Cardiac muscle cell (in vitro differentiated cells and primary cell): ENCODE measurements around the gene TTC13. TPM values are rescaled to one million over a fixed set of nuclear protein-coding genes. Genes with fewer than 3 reads are reported as not detected.

Experiments
- DNase-seq, 2 donors: peaks; one replicate each; pipeline versions ENCODE4 v3.0.0 to v3.0.0-alpha.2; 2010 to 2017; ENCODE audit warnings: low read depth in 1 of 2, low spot score in 1 of 2
- H3K27ac ChIP-seq: fragments of 200-600 bp; sonication (generic); 2 replicates; pipeline ENCODE4 v1.5.1; 2016
- H3K27me3 ChIP-seq: fragments of 200-600 bp; sonication (generic); 2 replicates; pipeline ENCODE4 v1.6.0; 2016; ENCODE audit warnings: control low read depth
- H3K36me3 ChIP-seq: fragments of 200-600 bp; sonication (generic); 2 replicates; pipeline ENCODE4 v1.5.1; 2016; ENCODE audit warnings: control low read depth
- H3K4me1 ChIP-seq: fragments of 200-600 bp; sonication (generic); 2 replicates; pipeline ENCODE4 v1.8.1; 2017; ENCODE audit warnings: low read depth, mild to moderate bottlenecking, mixed run types
- H3K4me3 ChIP-seq: fragments of 200-600 bp; sonication (generic); 2 replicates; pipeline ENCODE4 v1.5.1; 2016; ENCODE audit warnings: mild to moderate bottlenecking
- H3K9me3 ChIP-seq: fragments of 200-600 bp; sonication (generic); 2 replicates; pipeline ENCODE4 v1.5.1; 2017; ENCODE audit warnings: low read depth, mild to moderate bottlenecking, control low read depth
- CTCF ChIP-seq: IDR thresholded peaks from 2 replicates; pipeline ENCODE4 v1.5.1; 2012; ENCODE audit warnings: low read depth, mild to moderate bottlenecking, low read length
- polyA plus RNA-seq: library from polyadenylated mRNA; unstranded; fragments of >200 nt; fragmentation: Nextera tagmentation; extraction: Ambion mirVana; gene quantifications from 2 replicates; pipeline ENCODE4 v1.2.1, GENCODE V29; 2016
- total RNA-seq: library from RNA; depleted of rRNA; stranded (reverse); fragments of >200 nt; gene quantifications from 2 replicates; pipeline ENCODE4 v1.2.3, GENCODE V29; 2016

TTC13 gene
- total and polyA plus RNA-seq, 2 experiments from 2014 or later, result 7.1 to 9.1 TPM

- no peak overlapping the region for H3K4me3 ChIP-seq
- H3K4me1 ChIP-seq, result no peaks in the 10 kb centered on the region
- H3K27me3 ChIP-seq, result no peaks in the 10 kb centered on the region
- H3K9me3 ChIP-seq, result no peaks in the 10 kb centered on the region
- DNase-seq, result no peak
- no peak for TF ChIP-seq CTCF
- H3K36me3 ChIP-seq, result no peaks in the 10 kb centered on the region
- H3K27ac ChIP-seq, result no peak overlapping the region
Observed at GRCh38 chr1:230877924-230878590, 100.6 kb downstream of the TTC13 start.

- Histone ChIP-seq H3K27ac (peak overlapping the region; percentile 5), H3K9me3 (no peaks in the 10 kb centered on the region), H3K4me1 (no peaks in the 10 kb centered on the region), H3K4me3 (no peak overlapping the region), H3K27me3 (no peaks in the 10 kb centered on the region), H3K36me3 (no peaks in the 10 kb centered on the region)
- no peak for TF ChIP-seq CTCF
- DNase-seq, result peak in 1 of 2 donors; percentile 46
Observed at GRCh38 chr1:230877146-230877923, 101.3 kb downstream of the TTC13 start.

GRCh38 chr1:230876660-230877059 is 102.0 kb downstream of the TTC13 start:
- H3K4me3 ChIP-seq, result no peak overlapping the region
- TF ChIP-seq CTCF, result no peak
- no peaks in the 10 kb centered on the region for H3K4me1 ChIP-seq
- DNase-seq, result no peak
- peak overlapping the region; percentile 5 for H3K27ac ChIP-seq
- H3K36me3 ChIP-seq, result no peaks in the 10 kb centered on the region
- no peaks in the 10 kb centered on the region for H3K27me3 ChIP-seq
- H3K9me3 ChIP-seq, result no peaks in the 10 kb centered on the region

- no peaks in the 10 kb centered on the region for H3K36me3 ChIP-seq
- H3K27me3 ChIP-seq, result no peaks in the 10 kb centered on the region
- no peak overlapping the region for H3K4me3 ChIP-seq
- H3K9me3 ChIP-seq, result no peaks in the 10 kb centered on the region
- no peak overlapping the region for H3K27ac ChIP-seq
- no peak for TF ChIP-seq CTCF
- no peaks in the 10 kb centered on the region for H3K4me1 ChIP-seq
- DNase-seq, result no peak
Observed at GRCh38 chr1:230875370-230875769, 103.3 kb downstream of the TTC13 start.

- no peaks in the 10 kb centered on the region for H3K9me3 ChIP-seq
- no peak for TF ChIP-seq CTCF
- no peak overlapping the region for H3K27ac ChIP-seq
- no peak for DNase-seq
- peaks cover 23% of the 10 kb centered on the region for H3K4me1 ChIP-seq
- no peaks in the 10 kb centered on the region for H3K27me3 ChIP-seq
- H3K4me3 ChIP-seq, result no peak overlapping the region
- no peaks in the 10 kb centered on the region for H3K36me3 ChIP-seq
Observed at GRCh38 chr1:230870916-230871315, 107.7 kb downstream of the TTC13 start.
